ENCODE measurements around the gene COQ10B. TPM values are rescaled to one million over a fixed set of nuclear protein-coding genes. Genes with fewer than 3 reads are reported as not detected.

The COQ10B gene
- total RNA-seq, 4 donors from 2014 or later = 27.2 to 38.8 (median 30.0) TPM

- Histone ChIP-seq H3K36me3 (peaks cover 5 to 7% of the 10 kb centered on the region in 2 donors), H3K27ac (no peak overlapping the region), H3K4me1 (peaks cover 7 to 13% of the 10 kb centered on the region in 2 donors), H3K4me3 (replicated peaks in 1 of 3) (no peak overlapping the region), H3K9me3 (no peaks in the 10 kb centered on the region), H3K27me3 (no peaks in the 10 kb centered on the region)
- TF ChIP-seq POLR2A (IDR thresholded peaks at IDR 0.05) = no peak
- TF ChIP-seq CTCF (IDR thresholded peaks at IDR 0.05) = no peak
- intact Hi-C loops (cut with DNase I) = no loop called here
- 86 to 100% methylated on average over 1 of the region's 1 CpG for WGBS, 2 donors
- no peak for DNase-seq
Observed at GRCh38 chr2:197455428-197455827, 2.1 kb downstream of the COQ10B start.

GRCh38 chr2:197460649-197461048, 7.3 kb downstream of the COQ10B start:
- TF ChIP-seq CTCF (IDR thresholded peaks at IDR 0.05) (no peak), POLR2A (IDR thresholded peaks at IDR 0.05) (no peak)
- Histone ChIP-seq H3K36me3 (peaks cover 14 to 21% of the 10 kb centered on the region in 2 donors), H3K4me3 (replicated peaks in 1 of 3) (no peak overlapping the region), H3K27ac (no peak overlapping the region), H3K9me3 (no peaks in the 10 kb centered on the region), H3K27me3 (no peaks in the 10 kb centered on the region), H3K4me1 (no peaks in the 10 kb centered on the region)
- intact Hi-C loops (cut with DNase I) = no loop called here
- DNase-seq = no peak
- WGBS, 2 donors = 91 to 94% methylated on average over 4 of the region's 4 CpGs

- Histone ChIP-seq H3K27ac (no peak overlapping the region), H3K9me3 (no peaks in the 10 kb centered on the region), H3K4me1 (no peaks in the 10 kb centered on the region), H3K4me3 (replicated peaks in 1 of 3) (no peak overlapping the region), H3K27me3 (no peaks in the 10 kb centered on the region), H3K36me3 (peaks cover 16 to 26% of the 10 kb centered on the region in 2 donors)
- no peak for TF ChIP-seq CTCF (IDR thresholded peaks at IDR 0.05)
- DNase-seq = no peak
- WGBS, 2 donors = 84 to 89% methylated on average over 2 of the region's 2 CpGs
- intact Hi-C loops (cut with DNase I) = no loop called here
Observed at GRCh38 chr2:197461057-197461456, 7.7 kb downstream of the COQ10B start.

GRCh38 chr2:197464175-197464574, 10.8 kb downstream of the COQ10B start:
- intact Hi-C loops (cut with DNase I) = no loop called here
- DNase-seq = no peak
- Histone ChIP-seq H3K36me3 (peaks cover 32 to 37% of the 10 kb centered on the region in 2 donors), H3K9me3 (no peaks in the 10 kb centered on the region), H3K4me3 (replicated peaks in 1 of 3) (no peak overlapping the region), H3K27me3 (no peaks in the 10 kb centered on the region), H3K27ac (peak overlapping the region in 1 of 3 donors; percentile 21), H3K4me1 (no peaks in the 10 kb centered on the region)
- no peak for TF ChIP-seq CTCF (IDR thresholded peaks at IDR 0.05)
- TF ChIP-seq POLR2A (IDR thresholded peaks at IDR 0.05) = no peak
- 76 to 79% methylated on average over 1 of the region's 1 CpG for WGBS, 2 donors

GRCh38 chr2:197472166-197472565, 18.8 kb downstream of the COQ10B start:
- Histone ChIP-seq H3K27me3 (no peaks in the 10 kb centered on the region), H3K9me3 (no peaks in the 10 kb centered on the region), H3K4me1 (no peaks in the 10 kb centered on the region), H3K27ac (no peak overlapping the region), H3K36me3 (peaks cover 37 to 59% of the 10 kb centered on the region in 2 donors), H3K4me3 (replicated peaks in 1 of 3) (no peak overlapping the region)
- 95 to 97% methylated on average over 5 of the region's 5 CpGs for WGBS, 2 donors
- TF ChIP-seq CTCF (IDR thresholded peaks at IDR 0.05) (no peak), POLR2A (IDR thresholded peaks at IDR 0.05) (no peak)
- intact Hi-C loops (cut with DNase I) = no loop called here
- no peak for DNase-seq
